A673 (cell line): ENCODE data around the gene RANBP10.

Source experiments
- CTCF ChIP-seq: fragments of 300-800, 200-600 bp; sonication (generic); conservative IDR thresholded peaks from 2 replicates; pipeline ENCODE4 v1.5.1; 2017; ENCODE audit warnings: low read depth, mild to moderate bottlenecking, antibody characterized with exemption, low read length, moderate library complexity, mixed read lengths
- EZH2 ChIP-seq: fragments of 200-600 bp; sonication (generic); IDR thresholded peaks from 2 replicates; pipeline ENCODE4 v1.6.1; 2017; ENCODE audit warnings: borderline replicate concordance, low read depth, mild to moderate bottlenecking, mixed read lengths, antibody characterized with exemption, low read length; ENCODE audit not compliant: poor library complexity, severe bottlenecking

DNA sequence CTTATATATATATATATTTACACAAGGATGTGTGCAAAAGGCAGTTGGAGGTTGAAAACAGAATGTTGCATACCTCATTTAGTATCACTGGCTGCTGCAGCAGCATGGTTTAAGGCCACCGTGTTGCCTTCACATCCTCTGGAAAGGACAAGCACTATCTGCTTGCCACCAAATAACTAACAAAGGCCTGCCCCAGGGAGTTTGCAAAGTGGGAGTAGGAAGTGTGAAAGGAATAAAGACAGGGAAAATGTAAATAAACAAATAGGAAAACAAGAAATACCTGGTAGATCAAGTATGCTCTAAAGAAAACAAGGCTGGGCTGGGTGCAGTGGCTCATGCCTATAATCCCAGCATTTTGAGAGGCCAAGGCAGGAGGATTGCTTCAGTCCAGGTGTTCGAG lies 53.7 kb downstream of the RANBP10 start:
- TF ChIP-seq CTCF, result no peak
- TF ChIP-seq EZH2, result no peak
